ENCODE measurements around the gene GPATCH4. TPM values are rescaled to one million over a fixed set of nuclear protein-coding genes. Genes with fewer than 3 reads are reported as not detected.
A peak's percentile ranks its signal among the peaks of the same experiment; 100 is the strongest.

The GPATCH4 gene
- total RNA-seq, 1 experiment from 2014 or later = 37.3 TPM

- TF ChIP-seq CTCF (conservative IDR thresholded peaks at IDR 0.05; ENCODE audit: low read depth, low read length) = no peak
- no peak for TF ChIP-seq EZH2 (IDR thresholded peaks at IDR 0.05; ENCODE audit: low read length, unreplicated experiment)
- no peak for TF ChIP-seq EZH2phosphoT487 (IDR thresholded peaks at IDR 0.05; ENCODE audit: borderline replicate concordance, low read length)
- H3K27me3 ChIP-seq (ENCODE audit: low read length) = no peaks in the 10 kb centered on the region
- H3K79me2 ChIP-seq (ENCODE audit: low read length) = no peaks in the 10 kb centered on the region
- no peak overlapping the region for H2AFZ ChIP-seq (ENCODE audit: low read length)
- POLR2A ChIA-PET (ENCODE audit: unreplicated experiment) = interaction anchor here (1.0 kb wide), 1 partner anchor 76 kb away, joined by 4 read pairs; no protein-coding TSS in a partner anchor
- intact Hi-C loops (cut with micrococcal nuclease) = no loop called here
- H3K4me1 ChIP-seq (ENCODE audit: insufficient read depth, low read length) = 0 out of 2 replicates have a peak, but pooled peaks cover 3% of the 10 kb centered on the region
- no peaks in the 10 kb centered on the region for H3K36me3 ChIP-seq (ENCODE audit: low read depth, low read length)
- BruUV-seq (replicated peaks) = no TSS peak
- H3K9me2 ChIP-seq (replicated peaks; ENCODE audit: low read length) = no peaks in the 10 kb centered on the region
- peak; percentile 79 for ATAC-seq
- no peak overlapping the region for H3K4me2 ChIP-seq (ENCODE audit: low read length)
- no peak overlapping the region for H3K27ac ChIP-seq (ENCODE audit: low read length)
- peak; percentile 37 for DNase-seq
- no peaks in the 10 kb centered on the region for H3F3A ChIP-seq (ENCODE audit: low read length, unreplicated experiment)
- no peaks in the 10 kb centered on the region for H3K9me3 ChIP-seq (ENCODE audit: low read length)
- CTCF ChIA-PET = no interaction called here
- H4K20me1 ChIP-seq (ENCODE audit: low read length) = no peaks in the 10 kb centered on the region
- no peak overlapping the region for H3K4me3 ChIP-seq (ENCODE audit: low read length)
- H3K9ac ChIP-seq (ENCODE audit: low read length) = no peak overlapping the region
Measured at GRCh38 chr1:156577550-156577949, 23.7 kb downstream of the GPATCH4 start.

- Histone ChIP-seq H3K9me3 (ENCODE audit: low read length) (no peaks in the 10 kb centered on the region), H4K20me1 (ENCODE audit: low read length) (no peaks in the 10 kb centered on the region), H3K9ac (ENCODE audit: low read length) (no peak overlapping the region), H3K79me2 (ENCODE audit: low read length) (peaks cover 27% of the 10 kb centered on the region), H3K4me2 (ENCODE audit: low read length) (no peak overlapping the region), H2AFZ (ENCODE audit: low read length) (no peak overlapping the region), H3K4me3 (ENCODE audit: low read length) (no peak overlapping the region), H3K27ac (ENCODE audit: low read length) (no peak overlapping the region), H3K36me3 (ENCODE audit: low read depth, low read length) (peaks cover 6% of the 10 kb centered on the region; the same call in 1 of the 2 replicates), H3K27me3 (ENCODE audit: low read length) (no peaks in the 10 kb centered on the region), H3K4me1 (ENCODE audit: insufficient read depth, low read length) (peaks cover 19% of the 10 kb centered on the region), H3F3A (ENCODE audit: low read length, unreplicated experiment) (no peaks in the 10 kb centered on the region), H3K9me2 (replicated peaks; ENCODE audit: low read length) (no peaks in the 10 kb centered on the region)
- ChIA-PET CTCF (interaction anchor here (0.6 to 1.0 kb wide), 2 partner anchors 50 to 1401 kb away, joined by 5 to 6 read pairs; partner anchors contain the start of gene KRTCAP2), POLR2A (ENCODE audit: unreplicated experiment) (interaction anchor here (0.5 to 0.6 kb wide), 2 partner anchors 69 to 74 kb away, joined by 3 to 8 read pairs; partner anchors contain the start of gene MEF2D)
- DNase-seq (no peak), ATAC-seq (no peak)
- intact Hi-C loops (cut with micrococcal nuclease) = no loop called here
- TF ChIP-seq EZH2phosphoT487 (IDR thresholded peaks at IDR 0.05; ENCODE audit: borderline replicate concordance, low read length) (no peak), CTCF (conservative IDR thresholded peaks at IDR 0.05; ENCODE audit: low read depth, low read length) (no peak), EZH2 (IDR thresholded peaks at IDR 0.05; ENCODE audit: low read length, unreplicated experiment) (no peak)
- BruUV-seq (replicated peaks) = no TSS peak
Measured at GRCh38 chr1:156574039-156574633, 27.1 kb downstream of the GPATCH4 start.

GRCh38 chr1:156572663-156573018, 28.6 kb downstream of the GPATCH4 start:
- peak overlapping the region; percentile 99 for H3K4me3 ChIP-seq (ENCODE audit: low read length)
- peak overlapping the region; percentile 78; the same call in 1 of the 2 replicates for H3K9ac ChIP-seq (ENCODE audit: low read length)
- peaks cover 19% of the 10 kb centered on the region for H3K4me1 ChIP-seq (ENCODE audit: insufficient read depth, low read length)
- DNase-seq = no peak
- intact Hi-C loops (cut with micrococcal nuclease) = no loop called here
- no peak overlapping the region for H3K27ac ChIP-seq (ENCODE audit: low read length)
- no peaks in the 10 kb centered on the region for H3F3A ChIP-seq (ENCODE audit: low read length, unreplicated experiment)
- ATAC-seq = no peak
- H3K4me2 ChIP-seq (ENCODE audit: low read length) = peak overlapping the region; percentile 96
- H4K20me1 ChIP-seq (ENCODE audit: low read length) = no peaks in the 10 kb centered on the region
- no peaks in the 10 kb centered on the region for H3K27me3 ChIP-seq (ENCODE audit: low read length)
- no TSS peak for BruUV-seq (replicated peaks)
- POLR2A ChIA-PET (ENCODE audit: unreplicated experiment) = no interaction called here
- peaks cover 18% of the 10 kb centered on the region; the same call in 1 of the 2 replicates for H3K36me3 ChIP-seq (ENCODE audit: low read depth, low read length)
- H3K9me3 ChIP-seq (ENCODE audit: low read length) = no peaks in the 10 kb centered on the region
- no peaks in the 10 kb centered on the region for H3K9me2 ChIP-seq (replicated peaks; ENCODE audit: low read length)
- TF ChIP-seq EZH2phosphoT487 (IDR thresholded peaks at IDR 0.05; ENCODE audit: borderline replicate concordance, low read length) = no peak
- no peak for TF ChIP-seq CTCF (conservative IDR thresholded peaks at IDR 0.05; ENCODE audit: low read depth, low read length)
- CTCF ChIA-PET = no interaction called here
- H2AFZ ChIP-seq (ENCODE audit: low read length) = peak overlapping the region; percentile 86
- H3K79me2 ChIP-seq (ENCODE audit: low read length) = peaks cover 27% of the 10 kb centered on the region

Data from PC-3 (cell line).